IPS-18c (cell line): ENCODE measurements around the gene IMP4.
A peak's percentile ranks its signal among the peaks of the same experiment; 100 is the strongest.
"Not testable (repeated sequence)": the region's sequence is repeated elsewhere in the genome, so short reads cannot be mapped to it uniquely, and the experiment has no call there.

Source experiments
- H3K4me3 ChIP-seq: 2 replicates; pipeline ENCODE4 v1.7.0; 2013; ENCODE audit warnings: low read depth, mild to moderate bottlenecking, low read length, moderate library complexity; ENCODE audit not compliant: insufficient read depth
- H3K9me3 ChIP-seq: one replicate; pipeline ENCODE4 v1.6.1; 2013; ENCODE audit warnings: mild to moderate bottlenecking, low read length, moderate library complexity; ENCODE audit not compliant: control insufficient read depth, insufficient read depth

IMP4 gene

GRCh38 chr2:130333253-130333652 is 9.4 kb upstream of the IMP4 start:
- not testable (repeated sequence) for H3K9me3 ChIP-seq, H3K4me3 ChIP-seq

DNA sequence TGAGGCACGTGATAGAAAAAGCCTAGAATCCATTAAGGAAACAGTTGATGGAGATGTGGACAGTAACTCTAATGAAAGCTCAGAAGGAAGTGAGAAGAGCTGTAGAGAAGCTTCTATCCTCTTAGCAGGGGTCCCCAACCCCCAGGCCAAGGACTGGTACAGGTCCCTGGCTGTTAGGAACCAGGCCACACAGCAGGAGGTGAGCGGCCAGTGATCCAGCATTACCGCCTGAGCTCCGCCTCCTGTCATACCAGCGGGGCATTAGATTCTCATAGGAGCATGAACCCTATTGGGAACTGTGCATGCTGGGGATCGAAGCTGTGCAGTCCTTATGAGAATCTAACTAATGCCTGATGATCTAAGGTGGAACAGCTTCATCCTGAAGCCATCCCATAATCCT is 8.7 kb upstream of the IMP4 start:
- Histone ChIP-seq H3K4me3 (no peak overlapping the region), H3K9me3 (no peaks in the 10 kb centered on the region)

DNA sequence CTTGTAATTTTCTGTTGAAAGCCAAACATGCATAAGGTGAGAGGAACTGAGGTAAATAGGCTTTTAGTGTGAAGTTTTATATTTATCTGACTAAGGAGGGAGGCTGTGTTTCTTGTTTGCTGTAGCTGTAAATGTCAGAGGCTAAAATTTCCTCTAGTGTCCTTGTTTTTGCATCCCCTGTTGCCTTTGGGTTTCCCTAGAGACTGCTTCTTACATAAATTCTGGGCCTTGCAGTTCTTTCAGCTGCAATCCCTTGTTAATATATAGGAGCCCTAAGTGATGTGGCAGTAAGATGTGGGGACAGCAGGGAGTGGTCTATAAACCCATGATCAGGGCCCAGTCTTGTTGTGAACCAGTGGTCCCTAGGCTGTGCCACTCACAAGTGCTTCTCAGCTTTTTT is 7.5 kb upstream of the IMP4 start:
- no peak overlapping the region for H3K4me3 ChIP-seq
- no peaks in the 10 kb centered on the region for H3K9me3 ChIP-seq

- H3K9me3 ChIP-seq = no peaks in the 10 kb centered on the region
- peak overlapping the region; percentile 34 for H3K4me3 ChIP-seq
Measured at GRCh38 chr2:130336150-130336876, 6.4 kb upstream of the IMP4 start.

DNA sequence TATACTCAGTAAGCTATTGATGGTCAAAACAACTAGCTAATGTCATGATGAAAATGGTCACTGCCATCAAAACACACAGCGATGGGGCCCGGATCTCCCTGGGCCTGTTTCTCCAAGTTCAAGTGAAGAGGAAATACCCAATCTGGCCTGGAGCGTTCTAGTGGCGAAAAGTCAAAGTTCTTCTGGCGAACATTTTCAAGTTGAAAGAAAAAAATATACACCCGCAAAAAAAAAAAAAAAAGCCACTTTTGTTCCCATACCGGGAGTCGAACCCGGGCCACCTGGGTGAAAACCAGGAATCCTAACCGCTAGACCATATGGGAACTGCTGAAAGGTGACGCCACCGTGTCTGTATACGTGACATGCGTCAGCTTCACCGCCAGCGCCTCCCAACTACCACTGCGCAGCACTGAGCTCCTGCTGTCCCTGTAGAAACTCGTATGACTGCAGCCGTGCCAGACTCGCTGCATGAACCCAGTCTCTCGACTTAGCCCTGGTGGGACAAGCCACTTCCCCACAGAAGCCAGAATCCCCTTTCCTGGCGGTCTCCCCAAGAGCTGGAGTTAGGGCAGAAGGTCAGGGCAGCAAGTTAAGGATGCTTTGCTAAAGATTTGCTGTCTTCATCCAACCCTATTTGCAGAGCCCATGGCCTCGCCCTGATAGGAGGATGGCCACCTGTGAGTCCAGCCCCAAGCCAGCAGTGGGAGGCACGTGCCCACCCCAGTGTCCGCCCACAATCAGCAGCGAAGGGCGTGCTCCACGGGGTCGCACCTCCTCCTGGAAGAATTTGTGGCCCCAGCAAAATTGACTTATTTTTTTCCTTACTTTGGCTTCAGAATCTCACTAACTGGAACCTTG is 5.6 kb upstream of the IMP4 start:
- Histone ChIP-seq H3K4me3 (peak overlapping the region; percentile 72), H3K9me3 (no peaks in the 10 kb centered on the region)

DNA sequence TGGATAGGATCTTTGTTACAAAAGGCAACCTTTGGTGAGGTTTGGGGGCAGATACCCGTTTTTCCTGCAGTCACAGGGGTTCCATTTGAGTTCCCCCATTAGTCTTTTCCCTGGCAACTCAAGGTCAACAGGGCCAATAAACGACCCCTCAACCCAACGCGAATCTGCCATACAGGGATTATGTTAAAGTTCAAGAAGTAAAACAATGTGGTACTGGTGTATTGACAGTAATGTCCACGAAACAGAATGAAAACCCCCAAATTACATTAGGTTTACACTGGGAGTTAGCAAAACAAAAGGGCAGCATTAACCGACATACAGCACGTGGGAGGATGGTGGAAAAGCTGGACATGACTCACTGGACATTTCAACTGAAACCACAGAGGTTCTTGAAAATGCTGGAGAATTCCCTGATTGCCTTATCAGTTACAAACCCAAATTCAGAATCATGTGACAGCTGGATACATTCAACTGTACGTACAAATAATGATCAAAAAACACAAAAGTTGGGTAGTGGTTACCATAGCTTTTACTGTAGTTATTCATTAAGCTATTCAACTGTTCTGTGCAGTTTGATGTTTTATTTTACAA is 4.9 kb upstream of the IMP4 start:
- H3K4me3 ChIP-seq = peak overlapping the region; percentile 72; the same call in 1 of the 2 replicates
- no peaks in the 10 kb centered on the region for H3K9me3 ChIP-seq

GRCh38 chr2:130338793-130339345 is 3.8 kb upstream of the IMP4 start:
- Histone ChIP-seq H3K9me3 (no peaks in the 10 kb centered on the region), H3K4me3 (no peak overlapping the region)

DNA sequence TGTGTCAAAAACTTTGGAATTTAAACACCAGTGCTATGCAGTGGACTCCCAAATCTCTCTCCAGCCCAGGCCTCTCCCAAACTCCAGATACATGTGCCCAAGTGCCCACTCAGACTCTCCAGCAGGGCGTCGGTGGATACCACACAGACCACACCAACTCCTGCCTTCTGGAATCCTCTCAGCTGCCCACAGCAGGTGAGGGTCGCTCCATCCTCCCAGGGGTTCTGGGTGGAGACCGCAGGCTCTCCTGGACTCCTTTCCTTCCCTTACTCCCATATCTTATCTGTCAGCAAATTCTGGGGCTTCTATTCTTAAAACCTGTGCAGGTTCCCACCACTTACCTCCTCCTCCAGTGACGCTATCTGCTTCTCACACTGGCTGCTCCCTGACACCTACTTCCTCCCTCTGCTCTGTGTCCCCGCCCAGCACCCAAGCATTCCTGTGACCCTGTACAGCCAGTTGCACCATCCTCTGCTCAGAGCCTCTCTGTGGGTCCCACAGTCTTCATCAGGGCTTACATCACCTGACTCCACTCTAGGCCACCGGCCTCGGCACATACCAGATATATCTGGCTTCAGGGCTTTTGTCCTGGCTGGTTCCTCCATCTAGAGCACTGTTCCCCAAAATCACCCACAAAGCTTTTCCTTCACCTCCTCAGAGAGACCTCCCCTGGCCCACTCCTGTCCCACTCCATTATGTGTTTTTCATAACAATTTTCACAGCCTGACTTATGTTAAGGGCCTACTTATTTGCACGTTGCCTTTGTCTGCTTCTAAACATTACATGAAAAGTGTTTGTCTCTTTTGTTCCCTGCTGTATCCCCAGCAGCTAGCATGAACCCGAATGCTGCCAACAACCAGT is 2.6 kb upstream of the IMP4 start:
- Histone ChIP-seq H3K4me3 (no peak overlapping the region), H3K9me3 (no peaks in the 10 kb centered on the region)

DNA sequence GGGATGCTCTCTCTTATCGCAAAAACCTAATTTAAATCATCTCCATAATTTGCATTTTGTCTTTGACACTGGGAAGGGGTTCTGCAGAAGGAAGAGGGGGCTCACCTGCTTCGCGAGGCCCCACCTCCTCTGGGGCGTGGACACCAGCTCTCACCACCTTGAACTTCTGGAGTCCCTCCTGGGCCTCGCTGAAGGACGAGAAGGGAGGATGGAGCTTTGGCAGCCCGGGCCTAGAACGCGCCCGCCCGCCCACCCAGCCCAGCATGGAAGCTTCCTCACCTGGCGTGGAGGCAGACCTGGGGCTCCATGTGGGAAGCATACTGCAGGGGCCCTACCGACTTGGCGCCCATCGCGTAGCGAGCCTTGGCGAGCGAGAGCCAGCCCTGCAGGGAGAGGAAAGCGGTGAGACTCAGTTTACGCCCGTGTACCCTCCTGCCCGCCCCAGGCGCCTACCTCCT is 1.1 kb upstream of the IMP4 start:
- H3K9me3 ChIP-seq = no peaks in the 10 kb centered on the region
- H3K4me3 ChIP-seq = peak overlapping the region; percentile 96

GRCh38 chr2:130342020-130342532 is 621 bp upstream of the IMP4 start:
- H3K9me3 ChIP-seq = no peaks in the 10 kb centered on the region

DNA sequence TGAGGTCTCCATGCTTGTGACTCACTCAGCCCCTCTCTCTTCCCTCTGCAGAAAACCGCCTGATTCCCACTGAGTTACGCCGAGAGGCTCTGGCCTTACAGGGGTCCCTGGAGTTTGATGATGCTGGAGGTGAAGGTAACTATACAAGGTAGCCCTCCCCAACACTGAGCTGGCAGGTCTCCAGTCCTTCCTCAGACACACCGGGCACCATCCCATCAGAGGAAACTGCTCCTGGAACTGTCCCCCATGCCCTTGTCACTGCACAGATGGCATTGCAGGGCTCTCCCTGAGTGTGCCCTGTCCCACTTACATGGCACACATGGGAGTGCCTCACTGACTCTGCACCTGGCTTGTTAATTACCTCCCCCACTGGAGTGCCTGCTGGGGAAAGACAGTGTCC is 1.9 kb downstream of the IMP4 start:
- Histone ChIP-seq H3K9me3 (no peaks in the 10 kb centered on the region), H3K4me3 (no peak overlapping the region)

More at GRCh38 chr2:130342020-130342532, 621 bp upstream of the IMP4 start:
- peak overlapping the region; percentile 96 for H3K4me3 ChIP-seq

DNA sequence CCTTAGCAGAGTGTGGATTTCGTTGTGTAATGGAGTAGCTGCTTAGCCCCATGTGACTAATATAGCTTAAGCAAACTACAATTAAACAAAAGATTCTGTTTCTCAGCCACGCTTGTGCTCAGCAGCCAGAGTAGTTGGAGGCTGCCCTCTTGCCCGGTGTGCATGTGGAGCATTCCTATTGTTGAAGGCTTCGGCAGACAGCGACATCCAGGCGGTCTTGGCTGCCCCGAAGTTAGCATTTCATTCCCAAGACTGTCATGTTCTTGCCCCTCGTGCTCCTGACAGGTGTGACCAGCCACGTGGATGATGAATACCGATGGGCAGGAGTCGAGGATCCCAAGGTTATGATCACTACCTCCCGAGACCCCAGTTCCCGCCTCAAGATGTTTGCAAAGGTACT is 2.4 kb downstream of the IMP4 start:
- Histone ChIP-seq H3K4me3 (no peak overlapping the region), H3K9me3 (no peaks in the 10 kb centered on the region)

DNA sequence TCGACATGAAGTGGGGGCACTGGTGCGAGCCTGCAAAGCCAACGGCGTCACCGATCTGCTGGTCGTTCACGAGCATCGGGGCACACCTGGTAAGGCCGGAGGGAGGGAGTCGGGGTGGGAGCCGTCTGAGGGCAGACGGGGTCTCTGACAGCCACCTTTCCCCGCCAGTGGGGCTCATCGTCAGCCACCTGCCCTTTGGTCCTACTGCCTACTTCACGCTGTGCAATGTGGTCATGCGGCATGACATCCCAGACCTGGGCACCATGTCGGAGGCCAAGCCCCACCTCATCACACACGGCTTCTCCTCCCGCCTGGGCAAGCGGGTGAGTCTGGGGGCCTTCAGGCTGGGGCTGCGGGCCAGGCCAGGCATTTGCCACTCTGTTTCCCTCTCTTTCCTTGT is 2.9 kb downstream of the IMP4 start:
- H3K4me3 ChIP-seq = no peak overlapping the region
- no peaks in the 10 kb centered on the region for H3K9me3 ChIP-seq

DNA sequence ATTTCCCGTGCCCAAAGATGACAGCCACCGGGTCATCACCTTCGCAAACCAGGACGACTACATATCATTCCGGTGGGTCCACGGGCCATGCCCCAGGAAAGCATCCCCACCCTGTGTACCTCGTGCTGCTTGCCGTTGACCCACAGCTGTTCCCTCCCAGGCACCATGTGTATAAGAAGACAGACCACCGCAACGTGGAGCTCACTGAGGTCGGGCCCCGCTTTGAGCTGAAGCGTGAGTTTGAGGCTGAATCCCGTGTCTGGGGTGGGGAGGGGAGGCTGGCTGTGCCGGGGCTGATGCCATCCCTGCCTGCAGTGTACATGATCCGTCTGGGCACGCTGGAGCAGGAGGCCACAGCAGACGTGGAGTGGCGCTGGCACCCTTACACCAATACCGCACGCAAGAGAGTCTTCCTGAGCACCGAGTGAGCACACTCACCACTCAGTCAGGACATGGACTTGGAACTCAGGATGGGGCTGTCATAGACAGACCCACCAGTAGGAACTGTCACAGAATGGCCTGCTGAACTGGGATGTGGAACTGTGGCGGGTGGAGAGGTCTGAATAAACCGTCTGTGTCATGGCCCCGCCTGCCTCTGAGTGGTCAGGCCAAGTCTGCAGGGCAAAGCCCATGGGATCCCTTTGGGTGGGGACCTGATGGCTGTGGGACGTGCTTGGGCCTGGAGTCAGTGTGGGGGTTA is 3.5 kb downstream of the IMP4 start:
- H3K4me3 ChIP-seq = no peak overlapping the region
- no peaks in the 10 kb centered on the region for H3K9me3 ChIP-seq

- Histone ChIP-seq H3K9me3 (no peaks in the 10 kb centered on the region), H3K4me3 (no peak overlapping the region)
Measured at GRCh38 chr2:130346741-130347066, 4.0 kb downstream of the IMP4 start.

GRCh38 chr2:130347220-130347925 is 4.7 kb downstream of the IMP4 start:
- no peak overlapping the region for H3K4me3 ChIP-seq

More at GRCh38 chr2:130347220-130347925, 4.7 kb downstream of the IMP4 start:
- H3K9me3 ChIP-seq = no peaks in the 10 kb centered on the region
